Lower lobe of right lung (tissue), 2 donors: ENCODE results near the gene TMEM131. TPM values are rescaled to one million over a fixed set of nuclear protein-coding genes. Genes with fewer than 3 reads are reported as not detected.
"Not testable (repeated sequence)": the region's sequence is repeated elsewhere in the genome, so short reads cannot be mapped to it uniquely, and the experiment has no call there.

Experiments
- ATAC-seq, 2 donors: fragments of 200-7000 bp; cut with Tn5 transposase; one replicate each; pipeline ENCODE4 v1.9.1; 2020 to 2022; ENCODE audit warnings: mild to moderate bottlenecking in 2 of 2, moderate library complexity in 2 of 2
- DNase-seq: peaks from one replicate; pipeline ENCODE4 v3.0.0-alpha.2; 2020
- H3K27ac ChIP-seq: fragments of 200-600 bp; one replicate; pipeline ENCODE4 v1.8.0; 2022
- H3K27me3 ChIP-seq: fragments of 200-600 bp; one replicate; pipeline ENCODE4 v1.8.0; 2022; ENCODE audit warnings: low read depth
- H3K36me3 ChIP-seq: fragments of 200-600 bp; one replicate; pipeline ENCODE4 v1.8.0; 2022; ENCODE audit warnings: mild to moderate bottlenecking
- H3K4me1 ChIP-seq: fragments of 200-600 bp; one replicate; pipeline ENCODE4 v1.8.0; 2022
- H3K4me3 ChIP-seq: fragments of 200-600 bp; one replicate; pipeline ENCODE4 v1.8.0; 2022; ENCODE audit warnings: mild to moderate bottlenecking
- H3K9me3 ChIP-seq: fragments of 200-600 bp; one replicate; pipeline ENCODE4 v1.8.0; 2022
- intact Hi-C: fragments of 100-400 bp; cut with DNase I; formaldehyde crosslinking; loops from one replicate; pipeline ENCODE4 v1.11.0; 2022
- total RNA-seq: library from RNA; stranded (reverse); fragmentation: NEBNext Ultra II Directional; extraction: Animal tissue kit (Norgen Biotek cat#: 25700); gene quantifications from one replicate; pipeline ENCODE4 v1.2.1, GENCODE V29; 2021
- TF ChIP-seq, protein P1 (sequence below): fragments of 200-600 bp; IDR thresholded peaks from one replicate; pipeline ENCODE4 v1.8.0; 2022; ENCODE audit warnings: antibody characterized with exemption, mild to moderate bottlenecking
- donor health status: DM: no; HTN: yes; CAD: no; lungs with severe emphysema.

TMEM131 gene
- total RNA-seq, 1 donor from 2014 or later: 42.2 TPM

DNA sequence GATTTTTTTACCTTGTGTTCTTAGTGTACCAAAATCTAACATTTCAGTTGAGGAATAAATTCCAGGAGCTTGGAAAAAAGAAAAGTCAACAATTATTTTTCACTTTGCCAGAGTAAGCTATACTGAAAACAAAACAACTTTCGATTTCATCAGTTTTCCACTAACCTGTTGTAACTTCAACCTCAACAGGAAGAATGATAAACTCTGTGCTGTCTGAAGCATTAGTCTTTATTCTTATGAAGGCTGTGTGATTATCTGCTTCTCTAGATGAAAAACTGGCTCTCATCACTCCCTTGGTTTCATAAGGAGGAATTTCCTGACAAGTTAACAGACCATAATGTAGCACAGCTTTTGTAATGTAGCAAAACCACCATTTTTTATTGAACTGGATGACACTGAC lies 161.1 kb downstream of the TMEM131 start:
- Histone ChIP-seq H3K27ac (no peak overlapping the region), H3K4me1 (no peaks in the 10 kb centered on the region), H3K9me3 (no peaks in the 10 kb centered on the region), H3K36me3 (peaks cover 25% of the 10 kb centered on the region), H3K4me3 (no peak overlapping the region), H3K27me3 (no peaks in the 10 kb centered on the region)
- TF ChIP-seq, protein P1, sequence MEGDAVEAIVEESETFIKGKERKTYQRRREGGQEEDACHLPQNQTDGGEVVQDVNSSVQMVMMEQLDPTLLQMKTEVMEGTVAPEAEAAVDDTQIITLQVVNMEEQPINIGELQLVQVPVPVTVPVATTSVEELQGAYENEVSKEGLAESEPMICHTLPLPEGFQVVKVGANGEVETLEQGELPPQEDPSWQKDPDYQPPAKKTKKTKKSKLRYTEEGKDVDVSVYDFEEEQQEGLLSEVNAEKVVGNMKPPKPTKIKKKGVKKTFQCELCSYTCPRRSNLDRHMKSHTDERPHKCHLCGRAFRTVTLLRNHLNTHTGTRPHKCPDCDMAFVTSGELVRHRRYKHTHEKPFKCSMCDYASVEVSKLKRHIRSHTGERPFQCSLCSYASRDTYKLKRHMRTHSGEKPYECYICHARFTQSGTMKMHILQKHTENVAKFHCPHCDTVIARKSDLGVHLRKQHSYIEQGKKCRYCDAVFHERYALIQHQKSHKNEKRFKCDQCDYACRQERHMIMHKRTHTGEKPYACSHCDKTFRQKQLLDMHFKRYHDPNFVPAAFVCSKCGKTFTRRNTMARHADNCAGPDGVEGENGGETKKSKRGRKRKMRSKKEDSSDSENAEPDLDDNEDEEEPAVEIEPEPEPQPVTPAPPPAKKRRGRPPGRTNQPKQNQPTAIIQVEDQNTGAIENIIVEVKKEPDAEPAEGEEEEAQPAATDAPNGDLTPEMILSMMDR: no peak
- no peak for ATAC-seq
- intact Hi-C loops: no loop called here
- DNase-seq: no peak

DNA sequence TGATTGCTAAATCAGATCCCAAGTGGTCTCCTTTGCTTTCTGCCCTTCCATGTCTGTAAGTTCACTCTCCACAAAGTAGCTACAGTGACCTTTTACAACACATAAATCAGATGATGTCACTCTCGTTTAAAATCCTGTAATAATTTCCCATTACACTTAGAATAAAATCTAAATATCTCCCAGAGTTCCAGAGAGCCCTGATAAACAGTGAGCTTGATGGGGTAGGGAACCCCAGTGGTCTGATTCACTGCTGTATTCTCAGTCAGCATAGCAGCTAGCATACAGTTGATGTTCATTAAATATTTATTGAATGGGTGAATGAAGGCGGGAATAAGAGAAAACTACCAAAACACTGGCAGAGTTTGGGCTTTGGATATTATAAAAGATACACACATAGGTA lies 164.6 kb downstream of the TMEM131 start:
- Histone ChIP-seq H3K4me1 (no peaks in the 10 kb centered on the region), H3K4me3 (no peak overlapping the region), H3K36me3 (peaks cover 17% of the 10 kb centered on the region), H3K9me3 (no peaks in the 10 kb centered on the region), H3K27ac (no peak overlapping the region), H3K27me3 (no peaks in the 10 kb centered on the region)
- no peak for DNase-seq
- intact Hi-C loops: no loop called here
- TF ChIP-seq, protein P1: no peak
- no peak for ATAC-seq

DNA sequence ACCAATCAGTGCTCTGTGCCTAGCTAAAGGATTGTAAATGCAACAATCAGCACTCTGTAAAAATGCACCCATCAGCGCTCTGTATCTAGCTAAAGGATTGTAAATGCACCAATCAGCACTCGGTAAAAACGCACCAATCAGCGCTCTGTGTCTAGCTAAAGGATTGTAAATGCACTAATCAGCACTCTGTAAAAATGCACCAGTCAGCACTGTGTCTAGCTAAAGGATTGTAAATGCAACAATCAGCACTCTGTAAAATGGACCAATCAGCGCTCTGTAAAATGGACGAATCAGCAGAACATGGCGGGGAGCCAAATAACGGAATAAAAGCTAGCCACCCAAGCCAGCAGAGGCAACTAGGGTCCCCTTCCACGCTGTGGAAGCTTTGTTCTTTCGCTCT lies 166.5 kb downstream of the TMEM131 start:
- H3K27me3 ChIP-seq, intact Hi-C loops, ATAC-seq, H3K4me1 ChIP-seq, DNase-seq, H3K4me3 ChIP-seq, H3K27ac ChIP-seq, H3K9me3 ChIP-seq: not testable (repeated sequence)
- peaks cover 16% of the 10 kb centered on the region for H3K36me3 ChIP-seq

DNA sequence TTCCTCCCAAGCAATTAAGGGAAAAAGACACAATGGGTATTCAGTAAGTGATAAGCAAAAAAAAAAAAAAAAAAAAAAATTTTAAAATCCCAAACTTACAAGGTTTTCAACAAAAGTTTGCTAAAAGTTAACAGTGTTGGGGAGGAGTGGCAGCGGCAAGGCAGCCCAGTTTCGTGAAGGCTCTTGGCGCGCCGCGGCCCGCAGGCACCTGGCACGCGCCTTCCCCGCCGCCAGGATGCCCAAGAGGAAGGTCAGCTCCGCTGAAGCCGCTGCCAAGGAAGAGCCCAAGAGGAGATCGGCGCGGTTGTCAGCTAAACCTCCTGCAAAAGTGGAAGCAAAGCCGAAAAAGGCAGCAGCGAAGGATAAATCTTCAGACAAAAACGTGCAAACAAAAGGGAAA lies 168.7 kb downstream of the TMEM131 start:
- H3K9me3 ChIP-seq, ATAC-seq, H3K27ac ChIP-seq, intact Hi-C loops, H3K4me1 ChIP-seq, DNase-seq, H3K27me3 ChIP-seq, H3K4me3 ChIP-seq: not testable (repeated sequence)
- peaks cover 15% of the 10 kb centered on the region for H3K36me3 ChIP-seq

DNA sequence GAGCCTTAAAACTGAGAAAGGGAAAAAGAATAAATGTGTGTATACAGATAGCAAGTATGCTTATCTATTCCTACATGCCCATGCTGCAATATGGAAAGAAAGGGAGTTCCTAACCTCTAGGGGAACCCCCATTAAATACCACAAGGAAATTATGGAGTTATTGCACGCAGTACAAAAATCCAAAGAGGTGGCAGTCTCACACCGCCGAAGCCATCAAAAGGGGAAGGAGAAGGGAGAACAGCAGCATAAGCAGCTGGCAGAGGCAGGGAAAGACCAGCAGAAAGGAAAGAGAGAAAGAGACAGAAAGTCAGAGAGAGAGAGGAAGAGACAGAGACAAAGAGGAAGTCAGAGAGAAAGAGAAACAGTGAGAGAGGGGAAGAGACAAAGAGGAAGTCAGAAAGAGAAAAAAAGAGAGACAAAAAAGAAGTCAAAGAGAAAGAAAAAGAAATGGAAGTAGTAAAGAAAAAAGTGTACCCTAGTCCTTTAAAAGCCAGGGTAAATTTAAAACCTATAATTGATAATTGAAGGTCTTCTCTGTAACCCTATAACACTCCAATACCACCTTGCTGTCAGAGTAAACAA lies 169.4 kb downstream of the TMEM131 start:
- H3K27me3 ChIP-seq, ATAC-seq, H3K4me1 ChIP-seq, H3K4me3 ChIP-seq, DNase-seq, H3K27ac ChIP-seq, intact Hi-C loops, H3K9me3 ChIP-seq: not testable (repeated sequence)
- H3K36me3 ChIP-seq: peaks cover 11% of the 10 kb centered on the region

DNA sequence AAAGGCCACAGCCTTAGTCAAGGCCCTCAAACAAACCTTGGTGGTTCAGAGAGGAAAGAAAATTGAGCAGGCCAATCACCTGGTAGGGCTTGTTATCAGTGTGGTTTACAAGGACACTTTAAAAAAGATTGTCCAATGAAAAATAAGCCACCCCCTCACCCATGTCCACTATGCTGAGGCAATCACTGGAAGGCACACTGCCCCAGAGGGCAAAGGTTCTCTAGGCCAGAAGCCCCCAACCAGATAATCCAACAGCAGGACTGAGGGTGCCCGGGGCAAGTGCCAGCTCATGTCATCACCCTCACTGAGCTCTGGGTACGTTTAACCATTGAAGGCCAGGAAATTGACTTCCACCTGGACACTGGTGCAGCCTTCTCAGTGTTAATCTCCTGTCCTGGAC lies 171.7 kb downstream of the TMEM131 start:
- H3K36me3 ChIP-seq: peaks cover 25% of the 10 kb centered on the region
- intact Hi-C loops, H3K4me1 ChIP-seq: not testable (repeated sequence)

DNA sequence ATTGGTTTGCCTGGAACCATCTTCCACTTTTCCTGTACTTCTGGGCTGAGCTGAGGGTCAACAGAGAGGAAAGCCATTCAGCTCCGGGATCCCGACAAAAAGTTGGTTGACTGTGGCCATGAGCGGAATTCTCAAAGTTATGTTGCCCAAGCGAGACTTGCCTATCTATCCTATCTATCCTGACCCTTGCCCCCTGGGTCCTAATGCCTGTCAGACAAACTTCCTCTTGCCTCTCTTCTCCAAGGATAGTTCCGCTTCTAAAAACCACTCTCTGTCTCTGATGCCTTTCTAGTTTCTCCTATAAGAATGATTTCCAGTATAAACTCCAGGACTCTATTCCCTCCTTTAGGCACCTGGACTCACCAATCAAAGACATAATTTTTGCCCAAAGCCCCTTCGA lies 173.9 kb downstream of the TMEM131 start:
- H3K36me3 ChIP-seq: peaks cover 31% of the 10 kb centered on the region
- H3K4me1 ChIP-seq, H3K9me3 ChIP-seq, intact Hi-C loops, ATAC-seq, H3K27me3 ChIP-seq, H3K27ac ChIP-seq, DNase-seq, H3K4me3 ChIP-seq: not testable (repeated sequence)

More for the DNA sequence above, 171.7 kb downstream of the TMEM131 start:
- DNase-seq, ATAC-seq, H3K27me3 ChIP-seq, H3K9me3 ChIP-seq, H3K4me3 ChIP-seq, H3K27ac ChIP-seq: not testable (repeated sequence)

DNA sequence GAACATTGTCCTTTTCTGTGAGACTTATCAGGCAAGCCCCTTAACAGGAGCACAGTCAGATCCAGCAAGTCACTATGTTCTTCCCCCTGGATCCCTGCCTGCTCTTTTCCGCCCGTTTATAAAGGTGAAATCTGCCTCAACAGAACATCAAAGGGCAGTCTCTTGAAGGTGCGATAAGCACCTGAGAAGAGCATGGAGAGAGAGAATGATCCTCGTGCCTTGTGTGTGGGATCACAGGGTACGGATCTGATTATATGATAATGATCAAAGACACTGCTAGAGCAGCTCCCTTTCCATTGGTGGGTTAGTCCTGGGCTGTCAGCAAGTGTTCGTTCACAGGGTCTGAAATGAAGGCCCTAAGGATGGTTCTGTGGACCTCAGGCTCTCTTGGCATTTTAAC lies 176.0 kb downstream of the TMEM131 start:
- ATAC-seq (no peak), DNase-seq (no peak)
- no peaks in the 10 kb centered on the region for H3K27me3 ChIP-seq
- H3K4me3 ChIP-seq: no peak overlapping the region
- no peaks in the 10 kb centered on the region for H3K9me3 ChIP-seq
- intact Hi-C loops: no loop called here
- no peaks in the 10 kb centered on the region for H3K4me1 ChIP-seq
- H3K36me3 ChIP-seq: peaks cover 39% of the 10 kb centered on the region
- H3K27ac ChIP-seq: no peak overlapping the region
- TF ChIP-seq, protein P1: no peak
